NCI-H2227 treated with DMSO at 0.1 percent for 48 hours (cell line): Measurements from ENCODE around the gene PRSS36.
A peak's percentile ranks its signal among the peaks of the same experiment; 100 is the strongest.
"Not testable (repeated sequence)": the region's sequence is repeated elsewhere in the genome, so short reads cannot be mapped to it uniquely, and the experiment has no call there.

ENCODE experiments used
- DNase-seq: peaks from one replicate; lab custom pipeline; 2025; lab: John Stamatoyannopoulos, UW

The PRSS36 gene

DNA sequence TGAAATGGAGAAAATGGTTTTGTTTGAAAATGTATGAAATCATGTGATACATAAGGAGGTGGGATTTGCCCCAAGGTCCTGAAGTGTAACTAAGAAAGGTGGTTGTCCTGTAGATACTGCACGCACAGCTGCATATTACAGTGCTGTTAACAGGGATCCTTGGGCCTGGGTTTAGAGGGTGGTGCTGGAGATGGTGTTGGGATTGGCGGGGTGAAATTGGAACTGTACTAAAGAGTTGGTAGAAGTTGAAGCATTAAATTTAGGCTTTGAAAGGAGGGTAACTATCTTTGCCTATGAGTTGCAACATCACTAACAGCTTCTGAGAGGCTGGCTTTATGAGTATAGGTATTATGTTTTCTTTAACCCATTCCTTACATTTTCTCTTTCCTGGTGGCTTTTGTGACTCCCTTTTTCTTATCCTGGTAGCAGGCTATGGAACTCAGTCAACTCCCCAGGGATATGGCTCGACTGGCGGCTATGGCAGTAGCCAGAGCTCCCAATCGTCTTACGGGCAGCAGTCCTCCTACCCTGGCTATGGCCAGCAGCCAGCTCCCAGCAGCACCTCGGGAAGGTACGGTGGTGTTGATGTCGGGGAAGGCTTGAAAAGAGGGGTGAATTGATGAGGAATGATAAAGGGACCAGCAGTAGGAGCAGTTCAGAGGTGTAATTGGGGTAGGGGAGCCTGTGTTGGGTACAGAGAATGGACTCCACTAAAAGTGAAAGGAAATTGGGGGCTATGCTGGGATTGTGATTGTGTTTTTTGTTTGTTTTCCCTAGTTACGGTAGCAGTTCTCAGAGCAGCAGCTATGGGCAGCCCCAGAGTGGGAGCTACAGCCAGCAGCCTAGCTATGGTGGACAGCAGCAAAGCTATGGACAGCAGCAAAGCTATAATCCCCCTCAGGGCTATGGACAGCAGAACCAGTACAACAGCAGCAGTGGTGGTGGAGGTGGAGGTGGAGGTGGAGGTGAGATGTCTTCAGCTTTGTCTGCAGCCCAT is 33.9 kb upstream of the PRSS36 start:
- no peak for DNase-seq

DNA sequence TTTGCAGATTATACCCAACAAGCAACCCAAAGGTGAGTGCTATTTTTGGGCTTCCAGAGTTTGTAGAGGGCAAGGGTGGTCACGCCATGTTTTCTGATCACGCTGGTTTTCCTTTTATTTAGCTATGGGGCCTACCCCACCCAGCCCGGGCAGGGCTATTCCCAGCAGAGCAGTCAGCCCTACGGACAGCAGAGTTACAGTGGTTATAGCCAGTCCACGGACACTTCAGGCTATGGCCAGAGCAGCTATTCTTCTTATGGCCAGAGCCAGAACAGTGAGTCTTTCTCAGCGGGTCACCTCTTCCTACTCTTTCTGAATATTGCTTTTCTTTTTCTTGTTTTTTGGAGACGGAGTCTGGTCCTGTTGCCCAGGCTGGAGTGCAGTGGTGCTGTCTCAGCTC is 32.5 kb upstream of the PRSS36 start:
- no peak for DNase-seq

DNA sequence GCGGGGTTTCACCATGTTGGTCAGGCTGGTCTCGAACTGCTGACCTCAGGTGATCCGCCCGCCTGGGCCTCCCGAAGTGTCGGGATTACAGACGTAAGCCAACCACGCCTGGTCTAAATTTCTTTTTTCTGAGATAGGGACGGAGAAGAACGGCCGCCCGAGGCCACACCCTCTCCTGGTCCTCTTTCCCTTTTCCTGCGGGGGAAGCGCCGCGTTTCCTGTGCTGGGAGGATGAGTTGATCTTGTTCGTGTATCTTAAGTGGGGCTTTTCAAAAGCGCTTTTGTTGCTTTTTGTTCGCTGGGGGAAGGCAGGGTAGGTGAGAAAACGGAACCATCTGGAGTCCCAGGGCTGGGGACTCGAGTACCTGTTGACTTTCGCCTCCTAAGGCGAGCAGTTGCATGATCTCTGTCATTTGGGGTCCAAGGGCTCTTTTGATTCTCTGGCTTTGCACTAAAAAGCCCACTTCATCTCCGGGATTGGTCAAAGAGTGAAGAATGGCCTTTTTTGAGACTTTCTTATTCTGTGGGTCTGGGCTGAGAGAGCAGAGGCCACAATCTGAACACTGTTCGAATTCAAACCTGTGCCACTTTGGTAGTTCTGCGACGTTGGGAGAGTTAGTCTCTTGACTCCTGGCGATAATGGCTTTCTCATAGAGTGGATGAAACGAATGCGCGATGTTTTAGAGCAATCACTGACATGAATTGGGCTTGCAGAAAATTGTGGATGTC is 31.4 kb upstream of the PRSS36 start:
- peak; percentile 12 for DNase-seq

DNA sequence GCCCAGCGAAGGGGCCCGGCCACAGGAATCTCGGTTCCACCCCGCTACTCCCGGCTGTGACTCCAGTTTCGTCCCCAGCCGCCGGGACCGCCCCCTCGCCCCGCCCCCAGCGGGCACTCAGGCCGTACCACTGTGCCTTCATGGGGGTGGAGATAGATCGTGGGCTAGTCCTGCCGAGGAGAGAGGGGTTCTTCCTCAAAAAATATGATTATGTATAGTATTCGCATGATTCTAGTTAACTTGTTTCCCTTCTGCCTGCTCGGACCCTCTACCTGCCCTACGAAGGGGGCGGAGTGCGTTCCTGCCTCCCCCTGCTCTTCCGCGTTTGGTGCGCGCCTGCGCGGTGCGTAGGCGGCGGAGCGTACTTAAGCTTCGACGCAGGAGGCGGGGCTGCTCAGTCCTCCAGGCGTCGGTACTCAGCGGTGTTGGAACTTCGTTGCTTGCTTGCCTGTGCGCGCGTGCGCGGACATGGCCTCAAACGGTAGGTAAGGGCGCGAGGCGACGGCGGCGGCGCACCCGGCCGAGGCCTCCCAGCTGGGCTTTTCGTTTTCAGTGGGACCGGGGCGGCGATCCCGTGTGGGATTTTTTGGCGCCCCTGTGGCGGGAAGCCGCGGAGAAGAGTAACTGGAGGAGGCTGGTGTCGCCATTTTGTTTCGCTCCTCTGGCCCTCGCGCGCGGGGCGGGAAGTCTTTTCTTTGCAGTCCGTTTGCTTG is 30.0 kb upstream of the PRSS36 start, which contains the start of gene FUS:
Gene FUS, plus strand, starts transcription at position 393 of the 713 bp plus-strand sequence. Its CDS starts 76 bp downstream, at position 469.
- peak; percentile 92 for DNase-seq

DNA sequence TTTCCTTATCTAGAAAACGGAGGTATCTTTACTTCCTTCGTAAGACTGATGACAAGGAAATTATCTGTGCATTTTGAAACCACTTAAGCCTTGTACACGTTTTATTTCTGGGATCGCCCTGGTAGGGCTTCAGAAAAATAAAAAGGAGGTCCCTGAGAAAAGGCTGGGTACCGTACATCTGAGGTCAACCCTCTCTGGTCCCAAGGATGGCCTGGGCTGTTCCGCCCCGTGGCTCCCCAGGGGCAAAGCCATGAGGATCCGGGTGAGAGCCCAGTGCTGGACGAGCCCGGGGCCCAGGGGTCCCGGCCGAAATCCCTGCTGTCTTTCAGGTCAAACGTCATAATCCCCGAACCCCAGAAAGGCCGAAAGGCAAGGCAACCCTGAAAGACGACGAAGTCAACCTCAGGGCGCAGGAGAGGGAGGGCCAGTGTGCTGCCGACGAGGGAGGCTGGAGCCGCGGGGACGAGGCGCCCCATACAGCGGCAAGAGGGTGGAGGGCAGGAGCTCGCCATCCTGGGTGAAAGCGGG is 29.4 kb upstream of the PRSS36 start:
- DNase-seq, result no peak

DNA sequence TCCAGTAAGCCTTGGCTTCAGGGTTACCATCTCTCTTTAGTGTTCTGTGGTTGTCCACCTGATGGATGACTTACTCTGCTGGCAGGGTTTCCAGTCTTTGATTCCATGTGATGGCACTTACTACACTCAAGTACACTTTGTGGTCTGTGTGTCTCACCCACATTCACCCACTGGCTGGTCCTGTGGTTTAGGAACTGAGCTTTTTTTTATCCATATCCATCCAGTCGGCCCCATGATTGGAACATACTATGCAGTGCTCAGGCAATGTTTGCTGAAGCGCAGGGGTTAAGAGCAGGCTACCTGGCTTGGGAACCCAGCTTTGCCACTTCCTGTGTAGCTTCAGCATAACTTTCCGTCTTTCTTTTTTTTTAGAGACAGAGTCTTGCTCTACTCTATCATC is 27.3 kb upstream of the PRSS36 start:
- no peak for DNase-seq

DNA sequence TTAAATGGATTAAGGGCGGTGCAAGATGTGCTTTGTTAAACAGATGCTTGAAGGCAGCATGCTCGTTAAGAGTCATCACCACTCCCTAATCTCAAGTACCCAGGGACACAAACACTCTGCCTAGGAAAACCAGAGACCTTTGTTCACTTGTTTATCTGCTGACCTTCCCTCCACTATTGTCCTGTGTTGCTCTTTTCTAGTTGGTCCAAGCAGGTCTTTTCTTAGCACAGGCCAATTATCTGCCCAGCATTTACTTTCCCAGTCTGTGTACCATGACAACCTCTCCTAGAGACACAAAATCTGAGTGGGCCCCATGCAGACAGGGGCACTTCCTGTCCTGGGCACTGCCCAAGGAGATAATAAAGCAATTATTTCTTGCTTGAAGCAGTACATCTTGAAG is 20.2 kb upstream of the PRSS36 start:
- peak; percentile 76 for DNase-seq

DNA sequence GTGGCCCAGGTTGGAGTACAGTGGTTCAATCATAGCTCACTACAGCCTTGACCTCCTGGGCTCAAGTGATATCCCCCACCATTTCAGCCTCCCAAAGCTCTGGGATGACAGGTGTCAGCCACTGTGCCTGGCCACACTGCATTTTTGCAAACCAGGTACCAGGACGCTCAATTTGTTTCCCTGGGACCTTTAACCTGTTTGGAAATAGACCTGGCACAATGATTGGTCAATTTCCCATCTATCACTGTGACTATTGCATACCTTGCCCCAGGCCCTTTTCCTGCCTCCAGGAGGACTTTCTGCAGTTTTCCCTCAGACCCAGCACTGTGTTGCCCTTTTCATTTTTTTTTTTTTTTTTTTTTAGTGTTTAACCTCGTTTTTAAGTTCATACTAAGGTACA is 19.0 kb upstream of the PRSS36 start:
- no peak for DNase-seq

DNA sequence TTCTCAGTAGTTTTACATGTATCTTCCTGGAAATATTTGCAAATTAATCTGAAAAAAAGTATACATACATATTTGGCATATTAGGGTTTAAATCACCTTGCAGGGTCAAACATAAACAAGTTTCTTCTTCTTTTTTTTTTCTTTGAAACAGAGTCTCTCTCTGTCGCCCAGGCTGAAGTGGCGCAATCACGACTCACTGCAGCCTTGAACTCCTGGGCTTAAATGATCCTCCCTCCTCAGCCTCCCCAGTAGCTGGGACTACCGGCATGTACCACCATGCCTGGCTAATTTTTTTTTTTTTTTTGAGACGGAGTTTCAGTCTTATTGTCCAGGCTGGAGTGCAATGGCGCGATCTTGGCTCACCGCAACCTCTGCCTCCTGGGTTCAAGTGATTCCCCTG is 17.4 kb upstream of the PRSS36 start:
- DNase-seq, result no peak

DNA sequence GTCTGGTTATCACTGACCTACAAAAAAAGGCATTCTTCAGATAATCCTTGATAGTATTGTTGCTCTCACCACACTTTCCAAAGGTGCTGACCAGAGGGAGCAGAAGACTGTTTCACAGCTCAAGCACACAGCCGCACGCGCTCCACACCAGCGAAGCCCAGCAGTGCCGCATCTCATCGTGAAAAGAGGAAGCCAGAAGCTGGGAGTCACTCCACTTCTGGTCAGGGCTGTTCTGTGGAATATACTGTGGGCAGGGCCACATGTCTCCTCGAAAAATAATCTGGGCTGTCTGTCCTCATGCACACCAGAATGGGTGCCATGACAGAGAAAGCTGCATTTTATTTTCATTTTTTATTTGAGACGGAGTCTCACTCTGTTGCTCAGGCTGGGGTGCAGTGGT is 7.3 kb upstream of the PRSS36 start:
- no peak for DNase-seq

DNA sequence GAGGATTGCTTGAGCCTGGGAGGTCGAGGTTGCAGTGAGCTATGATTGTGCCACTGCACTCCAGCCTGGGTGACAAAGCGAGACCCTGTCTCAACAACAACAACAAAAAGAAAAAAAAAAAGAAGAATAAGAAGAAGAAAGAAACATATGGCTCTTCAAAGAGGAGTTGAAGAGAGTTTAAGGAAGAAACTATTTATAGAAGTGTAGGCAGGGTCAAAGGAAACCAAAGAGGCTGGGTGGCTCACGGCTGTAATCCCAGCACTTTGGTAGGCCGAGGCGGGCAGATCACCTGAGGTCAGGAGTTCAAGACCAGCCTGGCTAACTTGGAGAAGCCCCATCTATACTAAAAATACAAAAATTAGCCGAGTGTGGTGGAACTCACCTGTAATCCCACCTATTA is 1.1 kb upstream of the PRSS36 start:
- DNase-seq, result not testable (repeated sequence)

DNA sequence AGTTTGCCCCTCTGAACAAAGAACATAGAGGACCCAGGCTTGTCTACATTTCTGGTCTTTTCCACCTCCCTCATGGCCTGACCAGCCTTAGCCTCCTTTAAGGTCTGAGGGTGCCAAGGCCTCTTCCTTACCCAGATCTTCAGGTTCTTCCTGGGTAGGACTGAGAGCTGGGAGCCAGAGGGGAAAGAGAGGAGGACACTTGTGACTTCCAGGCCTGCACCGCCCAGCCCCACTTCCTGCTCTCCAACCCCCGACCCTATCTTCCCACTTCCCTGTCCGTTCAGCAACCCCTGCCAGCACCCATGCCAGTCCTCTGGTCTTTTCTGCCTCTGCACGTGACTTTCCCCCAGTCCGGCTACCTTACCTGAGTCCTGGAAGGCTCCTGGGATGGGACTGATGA is 534 bp downstream of the PRSS36 start:
- DNase-seq, result no peak

DNA sequence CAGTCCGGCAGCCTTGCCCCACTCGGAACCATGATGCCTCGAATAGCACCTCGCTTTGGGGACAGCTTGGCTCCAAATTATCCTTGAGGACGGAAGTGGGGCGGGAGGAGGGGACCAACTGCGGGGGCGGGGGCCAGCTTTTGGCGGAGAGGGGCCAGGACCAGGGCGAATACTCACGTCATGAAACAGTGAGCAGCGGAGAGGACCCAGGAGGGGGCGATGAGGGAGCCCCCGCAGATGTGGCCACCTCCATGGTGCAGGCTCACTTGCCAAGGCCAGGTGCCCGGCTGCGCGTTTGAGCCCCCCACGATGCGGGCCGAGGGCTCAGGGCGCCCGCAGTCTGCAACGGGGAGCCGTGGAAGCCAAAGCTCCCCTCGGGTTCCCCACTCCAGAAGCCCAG is 970 bp downstream of the PRSS36 start:
- no peak for DNase-seq

DNA sequence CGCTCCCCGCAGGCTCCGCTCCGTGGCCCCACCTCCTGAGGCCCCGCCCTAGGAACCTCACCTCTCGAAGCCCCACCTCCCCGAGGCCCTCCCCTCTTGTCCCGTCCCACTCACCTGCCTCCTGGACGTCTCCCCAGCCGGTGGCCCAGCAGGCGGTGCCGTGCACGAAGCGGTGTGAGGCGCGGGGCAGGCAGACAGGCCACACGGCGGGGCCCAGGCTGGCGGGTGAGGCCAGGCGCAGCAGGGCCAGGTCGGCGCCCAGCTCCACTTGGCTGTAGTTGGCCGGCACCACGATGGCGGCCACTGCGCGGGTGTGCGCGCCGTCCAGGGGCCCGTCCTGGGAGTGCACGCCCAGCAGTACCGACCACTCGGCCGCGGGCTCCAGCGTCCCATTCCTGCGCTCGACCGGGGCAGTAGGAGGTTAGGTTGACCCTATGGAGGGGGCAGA is 1.6 kb downstream of the PRSS36 start:
- no peak for DNase-seq

DNA sequence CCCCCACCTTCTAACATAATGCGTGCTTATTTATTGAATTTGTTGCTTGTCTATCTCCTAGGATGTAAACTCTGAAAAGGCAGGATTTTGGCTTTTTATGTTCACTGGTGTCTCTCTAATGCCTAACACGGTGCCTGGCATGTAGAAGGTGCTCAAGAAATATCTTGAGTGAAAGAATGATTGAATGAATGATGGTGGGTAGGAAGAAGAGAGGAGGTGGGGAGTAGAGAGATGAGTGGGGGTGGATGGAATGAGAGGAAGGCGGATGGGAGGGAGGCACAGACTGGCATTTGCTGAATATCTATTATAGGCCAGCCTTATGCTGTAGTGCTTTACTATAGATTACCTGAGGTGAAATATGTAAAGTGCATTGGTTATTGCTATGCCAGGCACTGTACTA is 2.3 kb downstream of the PRSS36 start:
- no peak for DNase-seq

DNA sequence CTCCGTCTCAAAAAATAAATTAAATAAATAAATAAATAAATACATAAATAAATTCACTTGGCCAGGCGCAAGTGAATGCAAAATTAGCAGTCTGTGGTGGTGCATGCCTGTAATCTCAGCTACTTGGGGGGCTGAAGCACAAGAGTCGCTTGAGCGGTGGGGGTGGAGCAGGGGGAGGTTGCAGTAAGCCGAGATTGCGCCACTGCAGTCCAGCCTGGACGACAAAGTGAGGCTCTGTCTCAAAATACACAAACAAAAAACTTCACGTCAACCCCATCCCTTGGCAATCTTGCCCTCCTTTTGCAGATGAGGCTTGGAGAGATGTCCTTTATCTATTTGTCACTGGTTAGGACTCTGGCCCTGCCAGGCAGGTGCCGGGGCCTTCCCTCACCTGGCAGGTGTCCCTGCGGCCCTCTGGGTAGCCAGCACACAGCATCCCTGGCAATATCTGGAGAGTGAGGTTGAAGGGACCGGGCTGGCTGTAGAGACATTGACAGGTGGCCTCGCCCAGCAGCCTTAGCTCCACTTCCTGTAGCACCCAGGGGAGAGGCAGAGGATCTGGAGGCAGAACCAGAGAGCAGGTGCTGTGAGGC is 4.4 kb downstream of the PRSS36 start:
- DNase-seq, result no peak

DNA sequence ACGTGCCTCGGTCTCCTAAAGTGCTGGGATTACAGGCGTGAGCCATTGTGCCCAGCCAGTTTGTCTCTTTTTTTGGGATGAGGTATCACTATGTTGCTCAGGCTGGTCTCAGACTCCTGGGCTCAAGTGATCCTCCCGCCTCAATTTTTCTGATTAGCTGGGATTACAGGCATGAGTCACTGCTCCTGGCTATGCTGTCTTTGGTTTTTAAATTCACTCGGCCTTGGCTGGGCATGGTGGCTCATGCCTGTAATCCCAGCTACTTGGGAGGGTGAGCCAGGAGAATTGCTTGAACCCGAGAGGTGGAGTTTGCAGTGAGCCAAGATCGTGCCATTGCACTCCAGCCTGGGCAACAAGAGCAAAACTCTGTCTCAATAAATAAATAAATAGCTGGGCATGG is 5.4 kb downstream of the PRSS36 start:
- DNase-seq, result not testable (repeated sequence)

DNA sequence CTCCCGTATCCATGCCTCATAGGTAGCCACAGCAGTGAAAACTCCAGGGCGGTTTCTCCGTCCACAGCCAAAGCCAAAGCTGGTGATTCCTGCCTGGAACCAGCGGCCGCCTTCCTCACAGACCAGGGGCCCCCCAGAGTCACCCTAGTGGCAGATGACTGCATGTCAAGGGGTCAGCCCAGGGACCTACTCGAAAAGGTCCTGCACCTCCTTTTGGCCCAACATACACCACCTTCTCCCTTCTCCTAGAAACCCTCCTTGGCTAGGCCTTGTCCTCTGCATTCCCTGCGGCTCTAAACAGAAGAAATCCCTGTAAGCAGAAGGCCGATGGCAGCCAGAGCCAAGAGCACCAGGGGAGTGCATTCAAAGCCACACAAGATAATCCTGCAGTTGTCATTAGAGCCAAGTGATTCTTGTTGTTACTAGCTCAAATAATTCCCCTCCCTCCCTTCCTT is 6.1 kb downstream of the PRSS36 start:
- DNase-seq, result no peak

DNA sequence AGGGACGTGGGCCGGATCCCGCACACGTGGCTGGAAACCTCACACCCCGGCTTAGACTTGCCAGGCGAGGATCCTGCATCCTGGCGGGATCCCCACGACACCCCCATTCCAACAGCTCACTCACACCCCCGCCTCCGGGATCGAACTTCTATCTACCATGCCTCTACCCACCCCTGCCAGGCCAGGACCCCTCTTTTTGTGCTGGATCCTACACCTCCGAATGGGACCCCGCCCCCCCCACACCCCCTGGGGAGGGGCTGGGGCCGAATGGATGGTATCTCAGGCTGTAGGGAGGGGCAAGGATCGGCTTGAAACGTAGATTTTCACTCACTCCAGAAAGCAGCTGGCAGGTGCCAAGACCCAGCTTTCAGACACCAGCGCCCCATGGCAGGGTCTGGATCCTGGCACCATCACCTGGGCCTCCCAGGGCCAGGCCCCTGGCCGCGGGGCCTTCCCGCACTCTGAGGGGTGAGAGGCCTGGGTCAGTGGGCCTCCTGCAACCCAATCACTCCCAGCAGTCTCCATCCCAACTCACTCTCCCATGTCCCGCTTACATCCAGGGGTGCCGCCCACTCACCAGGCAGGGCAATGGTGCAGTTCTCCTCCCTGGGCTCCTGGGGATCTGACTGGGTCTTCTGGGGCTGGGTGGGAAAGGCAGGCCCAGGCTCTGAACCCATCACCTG is 6.7 kb downstream of the PRSS36 start:
- no peak for DNase-seq

DNA sequence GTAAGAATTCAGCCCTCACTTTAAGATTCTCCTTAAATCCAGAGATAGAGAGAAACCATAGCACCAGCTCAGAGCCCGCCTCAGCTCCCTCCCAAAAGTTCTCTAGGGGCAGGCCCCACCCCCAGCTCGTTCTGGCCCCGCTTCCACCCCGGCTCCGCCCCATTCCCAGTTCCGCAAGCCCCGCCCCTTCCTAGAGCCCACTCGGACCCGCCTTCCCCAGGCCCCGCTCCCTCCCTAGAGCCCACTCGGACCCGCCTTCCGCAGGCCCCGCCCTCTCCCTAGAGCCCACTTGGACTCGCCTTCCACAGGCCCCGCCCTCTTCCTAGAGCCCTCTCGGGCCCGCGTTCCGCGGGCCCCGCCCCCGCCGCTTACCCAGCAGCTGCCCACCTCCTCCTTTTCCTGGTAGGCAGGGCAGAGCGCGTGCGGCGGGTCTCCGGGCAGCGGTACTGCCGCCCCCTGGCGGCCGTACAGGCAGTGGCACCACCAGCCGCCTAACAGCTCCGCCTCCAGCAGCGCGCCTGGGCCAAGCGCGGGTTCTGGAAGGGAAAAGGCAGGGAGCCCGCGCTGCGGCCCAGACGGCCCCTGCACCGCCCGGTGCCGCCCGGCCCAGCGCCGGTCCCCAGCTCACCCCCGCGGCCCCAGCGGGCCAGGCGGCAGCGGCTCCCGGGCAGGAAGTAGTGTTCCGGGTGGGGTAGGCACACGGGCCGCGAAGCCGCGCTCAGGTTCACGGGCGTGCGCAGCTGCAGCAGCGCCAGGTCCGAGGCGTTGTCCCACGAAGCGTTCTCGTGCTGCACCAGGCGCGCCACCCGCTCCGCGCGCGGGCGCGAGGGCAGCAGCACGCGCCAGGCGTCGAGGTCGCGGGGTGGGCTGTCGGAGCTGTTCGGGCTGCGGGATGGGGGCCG is 7.5 kb downstream of the PRSS36 start:
- DNase-seq, result peak; percentile 98
